Right atrium auricular region (tissue), 2 donors: ENCODE results near the gene LMBRD2. TPM values are rescaled to one million over a fixed set of nuclear protein-coding genes. Genes with fewer than 3 reads are reported as not detected.

Source experiments
- microRNA counts, 2 donors: library from miRNA; unstranded; fragments of <30 nt; microRNA quantifications; one replicate each; lab custom pipeline; 2016 to 2017
- microRNA-seq, 2 donors: library from miRNA; unstranded; fragments of <30 nt; microRNA quantifications; one replicate each; pipeline ENCODE4, GENCODE V29; 2016 to 2017; ENCODE audit warnings: borderline number of aligned reads in 2 of 2, borderline replicate concordance in 1 of 2
- total RNA-seq, 2 donors: library from RNA; depleted of rRNA; stranded (reverse); fragments of >200 nt; gene quantifications; one replicate each; pipeline ENCODE4 v1.1.0, GENCODE V29; 2016

Gene LMBRD2
- total RNA-seq, 2 donors from 2014 or later: 10.5 to 19.9 TPM

MicroRNA genes within 50 kb of the gene (microRNA counts, 767-probe panel; counts per million panel counts)
- microRNA hsa-miR-580 (lab: Ali Mortazavi, UCI): 0 to 1,937 counts per million in 2 donors

Small RNA genes within 50 kb of the gene (microRNA-seq; reads per million reads assigned to microRNA genes)
- 0.71 to 1.4 reads per million in 2 donors for gene MIR580

Other genes starting within 250 kb of the LMBRD2 start
- not detected for gene CAPSL, start 213.3 kb downstream of the LMBRD2 start, total RNA-seq
- gene UGT3A1, start 160.5 kb downstream of the LMBRD2 start, total RNA-seq: not detected
- under 1 TPM in 1 of 2 donors, not detected in 1; 0.24 TPM for gene UGT3A2, start 85.0 kb downstream of the LMBRD2 start, total RNA-seq
- 1 to 10 TPM; 3.7 to 5.0 TPM for gene SKP2, start 224 bp upstream of the LMBRD2 start, total RNA-seq
- gene NADK2, start 90.0 kb upstream of the LMBRD2 start, total RNA-seq: 10 to 100 TPM; 17.9 to 30.4 TPM
- gene RANBP3L, start 150.0 kb upstream of the LMBRD2 start, total RNA-seq: 1 to 10 TPM in 1 of 2 donors, under 1 TPM in 1; 0.98 to 1.7 TPM